ENCODE results near the gene ZFYVE28. TPM values are rescaled to one million over a fixed set of nuclear protein-coding genes. Genes with fewer than 3 reads are reported as not detected.
A peak's percentile ranks its signal among the peaks of the same experiment; 100 is the strongest.
"Not testable (repeated sequence)": the region's sequence is repeated elsewhere in the genome, so short reads cannot be mapped to it uniquely, and the experiment has no call there.

ZFYVE28 gene
- total RNA-seq, 3 donors from 2014 or later: 32.4 to 56.4 (median 42.9) TPM

- no peaks in the 10 kb centered on the region for H3K9me3 ChIP-seq
- ATAC-seq (no peak), DNase-seq (peak in 1 of 3 donors; percentile 29)
- TF ChIP-seq, protein P1, sequence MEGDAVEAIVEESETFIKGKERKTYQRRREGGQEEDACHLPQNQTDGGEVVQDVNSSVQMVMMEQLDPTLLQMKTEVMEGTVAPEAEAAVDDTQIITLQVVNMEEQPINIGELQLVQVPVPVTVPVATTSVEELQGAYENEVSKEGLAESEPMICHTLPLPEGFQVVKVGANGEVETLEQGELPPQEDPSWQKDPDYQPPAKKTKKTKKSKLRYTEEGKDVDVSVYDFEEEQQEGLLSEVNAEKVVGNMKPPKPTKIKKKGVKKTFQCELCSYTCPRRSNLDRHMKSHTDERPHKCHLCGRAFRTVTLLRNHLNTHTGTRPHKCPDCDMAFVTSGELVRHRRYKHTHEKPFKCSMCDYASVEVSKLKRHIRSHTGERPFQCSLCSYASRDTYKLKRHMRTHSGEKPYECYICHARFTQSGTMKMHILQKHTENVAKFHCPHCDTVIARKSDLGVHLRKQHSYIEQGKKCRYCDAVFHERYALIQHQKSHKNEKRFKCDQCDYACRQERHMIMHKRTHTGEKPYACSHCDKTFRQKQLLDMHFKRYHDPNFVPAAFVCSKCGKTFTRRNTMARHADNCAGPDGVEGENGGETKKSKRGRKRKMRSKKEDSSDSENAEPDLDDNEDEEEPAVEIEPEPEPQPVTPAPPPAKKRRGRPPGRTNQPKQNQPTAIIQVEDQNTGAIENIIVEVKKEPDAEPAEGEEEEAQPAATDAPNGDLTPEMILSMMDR (IDR thresholded peaks at IDR 0.05): no peak
- H3K36me3 ChIP-seq (ENCODE audit: low read depth): no peaks in the 10 kb centered on the region
- intact Hi-C loops (cut with DNase I, micrococcal nuclease): no loop called here
- H3K4me1 ChIP-seq (ENCODE audit: low read depth): no peaks in the 10 kb centered on the region
- H3K4me3 ChIP-seq: no peak overlapping the region
These were observed 142.7 kb downstream of the ZFYVE28 start for GRCh38 chr4:2275546-2276251.

- H3K4me1 ChIP-seq (ENCODE audit: low read depth); ATAC-seq; H3K36me3 ChIP-seq (ENCODE audit: low read depth); H3K9me3 ChIP-seq; intact Hi-C loops (cut with DNase I, micrococcal nuclease); H3K4me3 ChIP-seq; DNase-seq: not testable (repeated sequence)
These were observed 143.4 kb downstream of the ZFYVE28 start for GRCh38 chr4:2275044-2275397.

DNA sequence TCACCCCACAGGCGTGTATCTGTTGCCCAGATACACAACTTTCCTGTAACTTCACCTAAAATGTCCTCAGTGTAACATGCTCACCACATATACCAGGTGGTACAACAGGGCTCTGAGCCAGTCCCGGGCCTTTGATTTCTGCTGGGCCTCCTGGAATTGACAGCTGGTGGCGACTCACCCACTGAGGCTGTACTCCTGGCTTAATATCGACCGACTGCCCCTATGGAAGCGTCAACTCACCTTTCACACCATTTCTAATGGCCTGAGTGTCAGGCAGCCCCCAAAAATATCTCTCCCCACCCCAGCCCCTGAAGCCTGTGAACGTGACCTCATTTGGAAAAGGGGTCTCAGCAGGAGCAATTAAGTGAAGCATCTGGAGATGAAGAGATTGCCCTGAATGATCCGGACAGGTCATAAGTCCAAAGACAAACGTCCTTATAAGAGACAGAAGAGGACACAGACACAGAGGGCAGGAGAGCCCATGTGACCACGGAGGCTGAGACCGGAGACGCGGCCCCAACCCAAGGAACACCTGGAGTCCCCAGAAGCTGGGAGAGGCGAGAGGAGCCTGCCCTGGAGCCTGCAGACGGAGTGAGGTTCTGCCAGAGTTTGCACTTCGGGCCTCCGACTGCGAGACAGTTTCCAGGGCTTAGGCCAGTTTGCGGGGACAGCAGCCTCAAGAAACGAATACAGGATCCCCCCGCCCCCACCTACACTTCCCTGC, 144.0 kb downstream of the ZFYVE28 start:
- Histone ChIP-seq H3K4me3 (no peak overlapping the region), H3K36me3 (ENCODE audit: low read depth) (no peaks in the 10 kb centered on the region), H3K9me3 (no peaks in the 10 kb centered on the region), H3K4me1 (ENCODE audit: low read depth) (no peaks in the 10 kb centered on the region)
- TF ChIP-seq, protein P1 (IDR thresholded peaks at IDR 0.05): no peak
- ATAC-seq: no peak
- peak in 1 of 3 donors; percentile 28 for DNase-seq
- intact Hi-C loops (cut with DNase I, micrococcal nuclease): no loop called here

- DNase-seq: peak in 1 of 3 donors; percentile 33
- Histone ChIP-seq H3K9me3 (no peaks in the 10 kb centered on the region), H3K4me3 (no peak overlapping the region), H3K36me3 (ENCODE audit: low read depth) (no peaks in the 10 kb centered on the region), H3K4me1 (ENCODE audit: low read depth) (no peaks in the 10 kb centered on the region)
- ATAC-seq: no peak
- intact Hi-C loops (cut with DNase I, micrococcal nuclease): no loop called here
- TF ChIP-seq, protein P1 (IDR thresholded peaks at IDR 0.05): no peak
These were observed 144.7 kb downstream of the ZFYVE28 start for GRCh38 chr4:2273657-2274319.

DNA sequence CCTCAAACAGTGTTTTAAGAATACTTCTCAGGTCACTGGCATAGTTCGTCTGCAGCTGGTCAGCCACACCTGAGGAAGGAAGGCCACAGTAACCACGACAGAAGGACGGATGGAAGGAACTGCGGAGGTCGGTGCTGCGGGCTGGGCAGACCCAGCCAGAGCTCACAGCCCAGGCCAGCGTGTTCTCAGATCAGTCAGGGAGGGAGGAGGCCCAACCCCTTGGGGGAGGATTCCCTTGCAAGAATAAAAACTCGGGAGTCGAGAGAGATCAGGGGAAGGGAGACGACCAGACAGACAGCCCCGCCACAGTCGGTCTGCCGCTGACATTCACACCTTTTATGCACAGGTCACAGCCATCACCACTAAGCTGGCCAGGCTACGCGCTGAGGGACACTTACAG, 145.2 kb downstream of the ZFYVE28 start:
- Histone ChIP-seq H3K4me3 (no peak overlapping the region), H3K4me1 (ENCODE audit: low read depth) (no peaks in the 10 kb centered on the region), H3K36me3 (ENCODE audit: low read depth) (no peaks in the 10 kb centered on the region), H3K9me3 (no peaks in the 10 kb centered on the region)
- TF ChIP-seq, protein P1 (IDR thresholded peaks at IDR 0.05): no peak
- DNase-seq: peak in 1 of 3 donors; percentile 39
- intact Hi-C loops (cut with DNase I, micrococcal nuclease): no loop called here
- no peak for ATAC-seq

DNA sequence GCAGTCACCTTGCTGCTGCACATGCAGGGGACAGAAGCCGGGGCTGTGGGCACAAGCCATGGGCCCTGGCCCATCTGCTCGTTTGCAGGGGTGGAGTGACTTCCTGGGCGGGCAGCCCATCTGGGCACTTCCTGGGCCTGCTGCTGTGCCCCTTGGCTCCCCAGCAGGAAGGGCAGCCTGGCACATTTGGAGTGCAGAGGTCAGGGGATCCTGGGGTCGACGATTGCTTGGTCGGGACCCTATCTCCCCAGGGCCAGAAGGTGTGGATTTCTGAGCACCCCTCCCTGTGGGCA, 145.7 kb downstream of the ZFYVE28 start:
- DNase-seq (no peak), ATAC-seq (no peak)
- H3K4me3 ChIP-seq: no peak overlapping the region
- intact Hi-C loops (cut with DNase I, micrococcal nuclease): no loop called here
- no peaks in the 10 kb centered on the region for H3K4me1 ChIP-seq (ENCODE audit: low read depth)
- no peaks in the 10 kb centered on the region for H3K36me3 ChIP-seq (ENCODE audit: low read depth)
- no peaks in the 10 kb centered on the region for H3K9me3 ChIP-seq
- TF ChIP-seq, protein P1 (IDR thresholded peaks at IDR 0.05): no peak

Measured in mucosa of descending colon (tissue), 3 donors.